AG09319 (cell line): Measurements from ENCODE around the gene OR10P1.

Experiments used
- DNase-seq: peaks from one replicate; pipeline ENCODE4 v3.0.0-alpha.2; 2010; ENCODE audit warnings: low read depth; ENCODE audit errors: extremely low read depth
- TF ChIP-seq, protein P1 (sequence below): IDR thresholded peaks from 2 replicates; pipeline ENCODE4 v1.5.1; 2011; ENCODE audit warnings: low read depth, mild to moderate bottlenecking, inconsistent platforms, low read length, moderate library complexity

The OR10P1 gene

DNA sequence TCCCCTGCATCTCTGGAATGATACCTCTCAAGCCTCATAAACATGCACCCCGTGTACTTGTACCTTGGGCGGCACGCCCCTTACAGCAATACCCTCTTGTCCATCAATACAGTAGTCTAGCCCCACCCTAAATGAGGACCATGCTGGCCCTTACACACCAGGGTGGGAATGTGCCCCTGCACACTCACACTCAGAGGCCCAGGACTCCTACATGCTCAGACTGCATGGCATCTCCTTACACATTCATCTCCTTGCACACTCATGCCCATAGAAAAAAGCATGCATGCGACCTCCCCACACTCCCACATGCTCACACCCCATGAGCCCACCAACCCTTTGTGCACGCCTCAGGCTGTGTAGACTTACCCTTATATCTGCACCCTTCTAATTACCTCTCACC is 49.0 kb downstream of the OR10P1 start:
- no peak for DNase-seq
- TF ChIP-seq, protein P1, sequence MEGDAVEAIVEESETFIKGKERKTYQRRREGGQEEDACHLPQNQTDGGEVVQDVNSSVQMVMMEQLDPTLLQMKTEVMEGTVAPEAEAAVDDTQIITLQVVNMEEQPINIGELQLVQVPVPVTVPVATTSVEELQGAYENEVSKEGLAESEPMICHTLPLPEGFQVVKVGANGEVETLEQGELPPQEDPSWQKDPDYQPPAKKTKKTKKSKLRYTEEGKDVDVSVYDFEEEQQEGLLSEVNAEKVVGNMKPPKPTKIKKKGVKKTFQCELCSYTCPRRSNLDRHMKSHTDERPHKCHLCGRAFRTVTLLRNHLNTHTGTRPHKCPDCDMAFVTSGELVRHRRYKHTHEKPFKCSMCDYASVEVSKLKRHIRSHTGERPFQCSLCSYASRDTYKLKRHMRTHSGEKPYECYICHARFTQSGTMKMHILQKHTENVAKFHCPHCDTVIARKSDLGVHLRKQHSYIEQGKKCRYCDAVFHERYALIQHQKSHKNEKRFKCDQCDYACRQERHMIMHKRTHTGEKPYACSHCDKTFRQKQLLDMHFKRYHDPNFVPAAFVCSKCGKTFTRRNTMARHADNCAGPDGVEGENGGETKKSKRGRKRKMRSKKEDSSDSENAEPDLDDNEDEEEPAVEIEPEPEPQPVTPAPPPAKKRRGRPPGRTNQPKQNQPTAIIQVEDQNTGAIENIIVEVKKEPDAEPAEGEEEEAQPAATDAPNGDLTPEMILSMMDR: no peak

DNA sequence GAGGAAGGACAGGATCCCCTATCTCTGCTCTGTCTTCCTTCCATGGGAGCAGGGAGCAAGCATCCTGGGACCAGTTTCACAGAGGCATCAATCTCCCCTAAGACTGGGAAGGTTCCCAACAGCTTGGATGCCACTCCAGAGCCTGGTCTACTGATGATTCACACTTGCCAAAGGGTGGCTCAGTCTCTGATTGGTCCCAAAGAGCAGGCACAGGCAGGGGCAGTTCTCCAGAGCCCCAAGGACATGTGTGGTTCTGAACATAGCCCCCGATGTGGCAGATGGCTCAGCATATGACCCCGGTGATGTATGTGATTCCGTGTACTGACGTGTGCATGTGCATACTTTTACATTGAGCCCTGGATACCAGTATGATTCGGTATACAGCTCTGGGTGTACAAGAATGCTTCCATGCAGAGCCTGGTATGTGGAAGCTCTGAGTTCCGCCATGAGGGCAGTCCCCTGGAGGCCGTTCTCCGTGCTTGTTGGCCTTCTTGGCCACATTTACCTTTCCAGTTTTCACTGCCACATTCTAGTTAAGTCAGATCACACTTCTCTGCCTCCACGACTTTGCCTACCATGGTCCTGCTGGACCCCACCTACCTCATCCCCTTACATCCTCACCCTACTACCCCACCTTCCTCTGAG is 49.8 kb downstream of the OR10P1 start:
- TF ChIP-seq, protein P1: no peak
- DNase-seq: no peak
